ENCODE data around the gene KRT28. TPM values are rescaled to one million over a fixed set of nuclear protein-coding genes. Genes with fewer than 3 reads are reported as not detected.

KRT28 gene, protein sequence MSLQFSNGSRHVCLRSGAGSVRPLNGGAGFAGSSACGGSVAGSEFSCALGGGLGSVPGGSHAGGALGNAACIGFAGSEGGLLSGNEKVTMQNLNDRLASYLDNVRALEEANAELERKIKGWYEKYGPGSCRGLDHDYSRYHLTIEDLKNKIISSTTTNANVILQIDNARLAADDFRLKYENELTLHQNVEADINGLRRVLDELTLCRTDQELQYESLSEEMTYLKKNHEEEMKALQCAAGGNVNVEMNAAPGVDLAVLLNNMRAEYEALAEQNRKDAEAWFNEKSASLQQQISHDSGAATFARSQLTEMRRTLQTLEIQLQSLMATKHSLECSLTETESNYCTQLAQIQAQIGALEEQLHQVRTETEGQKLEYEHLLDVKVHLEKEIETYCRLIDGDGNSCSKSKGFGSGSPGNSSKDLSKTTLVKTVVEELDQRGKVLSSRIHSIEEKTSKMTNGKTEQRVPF
- 0.21 TPM in 1 of 2 replicates, not detected in the other for total RNA-seq (ENCODE audit: low replicate concordance)
- long read RNA-seq = 0 reads

DNA sequence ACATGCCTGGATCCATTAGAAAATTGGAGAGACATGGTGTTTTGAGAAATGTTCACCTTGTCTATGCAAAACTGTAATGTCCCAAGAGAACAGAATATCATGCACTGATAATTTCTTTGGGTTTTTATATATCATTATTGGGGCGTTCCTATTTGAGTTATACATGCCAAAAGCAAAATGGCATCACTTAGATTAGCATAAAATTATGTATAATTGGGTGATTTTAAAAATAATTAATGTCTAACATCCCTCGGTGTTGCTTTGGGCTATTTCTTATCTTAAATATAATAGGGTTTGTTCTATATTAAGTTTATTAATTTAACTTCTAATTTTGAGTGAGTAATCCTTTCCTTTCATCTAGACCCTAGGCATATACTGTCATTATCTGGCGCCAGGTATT is at the start of gene KRT28:
KRT28 (minus strand) TSS at position 101 of the 400 bp plus-strand sequence; CDS start at position 35, 66 bp downstream.
- TF ChIP-seq, protein P1, sequence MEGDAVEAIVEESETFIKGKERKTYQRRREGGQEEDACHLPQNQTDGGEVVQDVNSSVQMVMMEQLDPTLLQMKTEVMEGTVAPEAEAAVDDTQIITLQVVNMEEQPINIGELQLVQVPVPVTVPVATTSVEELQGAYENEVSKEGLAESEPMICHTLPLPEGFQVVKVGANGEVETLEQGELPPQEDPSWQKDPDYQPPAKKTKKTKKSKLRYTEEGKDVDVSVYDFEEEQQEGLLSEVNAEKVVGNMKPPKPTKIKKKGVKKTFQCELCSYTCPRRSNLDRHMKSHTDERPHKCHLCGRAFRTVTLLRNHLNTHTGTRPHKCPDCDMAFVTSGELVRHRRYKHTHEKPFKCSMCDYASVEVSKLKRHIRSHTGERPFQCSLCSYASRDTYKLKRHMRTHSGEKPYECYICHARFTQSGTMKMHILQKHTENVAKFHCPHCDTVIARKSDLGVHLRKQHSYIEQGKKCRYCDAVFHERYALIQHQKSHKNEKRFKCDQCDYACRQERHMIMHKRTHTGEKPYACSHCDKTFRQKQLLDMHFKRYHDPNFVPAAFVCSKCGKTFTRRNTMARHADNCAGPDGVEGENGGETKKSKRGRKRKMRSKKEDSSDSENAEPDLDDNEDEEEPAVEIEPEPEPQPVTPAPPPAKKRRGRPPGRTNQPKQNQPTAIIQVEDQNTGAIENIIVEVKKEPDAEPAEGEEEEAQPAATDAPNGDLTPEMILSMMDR (conservative IDR thresholded peaks at IDR 0.05) = no peak
- no peak for DNase-seq (ENCODE audit: extremely low spot score, unreplicated experiment)
- Mint-ChIP-seq H3K4me1 (ENCODE audit: unreplicated experiment) (peaks cover 4% of the 10 kb centered on the region), H3K36me3 (no peaks in the 10 kb centered on the region), H3K9me3 (no peaks in the 10 kb centered on the region), H3K4me3 (no peak within 1 kb of the TSS), H3K27me3 (peaks cover 28% of the 10 kb centered on the region), H3K27ac (no peak within 1 kb of the TSS)

DNA sequence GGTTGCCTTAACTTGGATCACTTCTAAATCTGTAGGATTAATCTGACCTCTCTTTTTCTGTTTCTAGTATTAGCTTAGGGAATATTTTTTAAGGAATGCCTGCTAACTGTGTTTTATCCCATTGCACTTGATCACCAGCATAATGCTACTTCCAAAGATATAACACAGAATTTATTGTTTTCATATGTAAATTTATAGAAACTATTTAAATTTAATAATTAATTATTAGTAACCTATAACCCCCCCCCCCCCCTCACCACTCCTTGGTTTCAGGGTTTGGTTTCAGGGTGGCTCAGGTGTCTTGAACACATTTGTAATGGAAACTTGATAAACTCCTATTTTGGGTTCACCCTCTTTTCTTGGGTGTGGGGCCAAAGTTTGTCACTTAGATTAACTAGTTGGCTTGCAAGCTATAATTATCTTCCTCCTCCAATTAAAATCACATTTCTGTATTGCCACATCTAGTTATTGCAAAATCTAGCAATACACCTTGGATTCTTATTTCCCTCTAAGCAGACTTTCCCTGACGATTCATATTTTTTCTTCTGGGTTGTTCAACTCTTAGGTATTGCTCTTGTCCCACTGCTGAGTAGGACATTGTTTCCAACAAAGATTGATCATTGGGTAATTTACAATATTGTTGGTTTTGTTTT is 49.0 kb upstream of the KRT28 start:
- Mint-ChIP-seq H3K4me1 (ENCODE audit: unreplicated experiment) (peaks cover 18% of the 10 kb centered on the region), H3K27me3 (peaks cover 4% of the 10 kb centered on the region), H3K27ac (peak overlapping the region; percentile 97), H3K9me3 (no peaks in the 10 kb centered on the region), H3K36me3 (no peaks in the 10 kb centered on the region), H3K4me3 (no peak overlapping the region)
- no peak for DNase-seq (ENCODE audit: extremely low spot score, unreplicated experiment)
- TF ChIP-seq, protein P1 (conservative IDR thresholded peaks at IDR 0.05) = no peak

DNA sequence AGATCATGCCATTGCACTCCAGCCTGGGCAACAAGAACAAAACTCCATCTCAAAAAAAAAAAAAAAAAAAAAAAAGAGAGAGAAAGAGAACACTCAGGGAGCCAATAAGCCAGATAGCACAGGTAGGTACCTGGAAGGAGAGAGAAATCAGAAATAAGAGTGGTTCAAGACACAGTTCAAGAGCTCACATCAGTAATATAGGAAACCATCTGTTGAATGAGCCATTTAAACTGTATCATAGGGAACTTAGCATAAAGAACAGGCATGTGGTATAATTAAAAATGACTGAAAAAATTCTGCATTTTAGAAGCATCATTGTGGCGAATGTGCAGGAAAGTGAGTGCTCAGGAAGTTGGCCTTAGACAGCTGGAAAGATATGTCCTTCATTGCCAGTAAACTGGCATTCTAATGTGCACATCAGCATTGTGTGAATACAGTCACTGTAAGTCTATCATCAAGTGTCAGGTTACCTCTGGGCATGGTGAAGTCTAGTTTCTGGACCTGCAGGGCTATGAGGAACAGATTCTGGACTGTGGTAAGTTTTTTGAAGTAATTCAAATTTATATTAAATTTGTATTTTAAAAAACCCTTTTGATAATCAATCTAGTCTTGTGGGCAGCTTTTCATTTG is 46.9 kb upstream of the KRT28 start:
- Mint-ChIP-seq H3K27ac (no peak overlapping the region), H3K4me3 (no peak overlapping the region), H3K4me1 (ENCODE audit: unreplicated experiment) (peaks cover 8% of the 10 kb centered on the region), H3K36me3 (no peaks in the 10 kb centered on the region), H3K9me3 (no peaks in the 10 kb centered on the region), H3K27me3 (peaks cover 4% of the 10 kb centered on the region)
- no peak for DNase-seq (ENCODE audit: extremely low spot score, unreplicated experiment)
- TF ChIP-seq, protein P1 (conservative IDR thresholded peaks at IDR 0.05) = no peak

DNA sequence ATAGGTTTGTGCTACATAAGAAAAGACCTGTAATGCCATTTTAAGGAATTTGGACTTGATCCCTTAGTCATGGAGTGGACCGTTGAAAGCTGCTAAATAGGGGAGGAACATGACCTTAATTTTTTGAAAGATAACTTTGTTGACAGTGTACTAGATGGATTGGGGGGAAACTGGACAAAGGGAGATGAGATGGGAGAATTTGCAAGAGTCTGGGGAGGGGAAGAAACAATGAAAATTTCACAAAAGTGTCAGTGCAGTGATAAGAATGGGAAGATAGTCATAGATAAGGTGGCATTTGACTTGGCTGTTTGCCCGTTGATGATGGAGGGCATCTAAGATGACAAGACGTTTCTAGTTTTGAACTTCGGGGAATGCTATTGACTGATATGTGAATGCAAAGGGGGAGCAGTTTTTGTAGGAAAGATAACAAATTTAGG is 44.9 kb upstream of the KRT28 start:
- no peak for DNase-seq (ENCODE audit: extremely low spot score, unreplicated experiment)
- no peak overlapping the region for H3K4me3 Mint-ChIP-seq
- H3K4me1 Mint-ChIP-seq (ENCODE audit: unreplicated experiment) = peaks cover 13% of the 10 kb centered on the region
- no peaks in the 10 kb centered on the region for H3K36me3 Mint-ChIP-seq
- H3K27ac Mint-ChIP-seq = no peak overlapping the region
- no peaks in the 10 kb centered on the region for H3K9me3 Mint-ChIP-seq
- H3K27me3 Mint-ChIP-seq = peaks cover 4% of the 10 kb centered on the region
- TF ChIP-seq, protein P1 (conservative IDR thresholded peaks at IDR 0.05) = no peak

DNA sequence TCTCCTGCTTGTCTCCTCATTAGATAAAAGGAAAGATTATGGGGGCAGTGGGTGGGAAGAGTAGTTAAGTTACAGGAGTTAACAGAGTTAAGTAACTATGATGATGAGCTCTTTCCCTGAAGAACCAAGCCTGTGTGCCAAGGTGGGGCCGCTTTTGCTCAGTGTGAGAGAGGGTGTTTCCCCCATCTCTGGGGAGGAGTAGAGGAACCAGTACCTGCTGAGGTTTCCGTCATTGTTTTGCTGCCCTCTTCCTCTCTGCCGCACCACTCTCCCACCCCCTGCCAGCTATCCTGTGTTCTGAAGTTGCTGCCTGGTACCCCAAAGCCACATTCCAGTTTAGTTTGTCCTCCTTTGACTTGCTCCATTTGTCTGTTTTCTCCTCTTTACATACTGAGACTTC is 43.5 kb upstream of the KRT28 start:
- TF ChIP-seq, protein P1 (conservative IDR thresholded peaks at IDR 0.05) = no peak
- Mint-ChIP-seq H3K36me3 (peaks cover 2% of the 10 kb centered on the region), H3K27ac (no peak overlapping the region), H3K27me3 (peaks cover 4% of the 10 kb centered on the region), H3K9me3 (no peaks in the 10 kb centered on the region), H3K4me3 (no peak overlapping the region), H3K4me1 (ENCODE audit: unreplicated experiment) (peaks cover 11% of the 10 kb centered on the region)
- DNase-seq (ENCODE audit: extremely low spot score, unreplicated experiment) = no peak

Data from type B pancreatic cell (in vitro differentiated cells).